GM19351 (cell line): ENCODE measurements around the gene TGFB2.
"Not testable (repeated sequence)": the region's sequence is repeated elsewhere in the genome, so short reads cannot be mapped to it uniquely, and the experiment has no call there.

Experiments
- ATAC-seq: cut with Tn5 transposase; IDR thresholded peaks from one replicate; pipeline ENCODE4 v1.9.1; 2021; ENCODE audit warnings: mild to moderate bottlenecking, moderate library complexity; ENCODE audit not compliant: unreplicated experiment

Gene TGFB2

DNA sequence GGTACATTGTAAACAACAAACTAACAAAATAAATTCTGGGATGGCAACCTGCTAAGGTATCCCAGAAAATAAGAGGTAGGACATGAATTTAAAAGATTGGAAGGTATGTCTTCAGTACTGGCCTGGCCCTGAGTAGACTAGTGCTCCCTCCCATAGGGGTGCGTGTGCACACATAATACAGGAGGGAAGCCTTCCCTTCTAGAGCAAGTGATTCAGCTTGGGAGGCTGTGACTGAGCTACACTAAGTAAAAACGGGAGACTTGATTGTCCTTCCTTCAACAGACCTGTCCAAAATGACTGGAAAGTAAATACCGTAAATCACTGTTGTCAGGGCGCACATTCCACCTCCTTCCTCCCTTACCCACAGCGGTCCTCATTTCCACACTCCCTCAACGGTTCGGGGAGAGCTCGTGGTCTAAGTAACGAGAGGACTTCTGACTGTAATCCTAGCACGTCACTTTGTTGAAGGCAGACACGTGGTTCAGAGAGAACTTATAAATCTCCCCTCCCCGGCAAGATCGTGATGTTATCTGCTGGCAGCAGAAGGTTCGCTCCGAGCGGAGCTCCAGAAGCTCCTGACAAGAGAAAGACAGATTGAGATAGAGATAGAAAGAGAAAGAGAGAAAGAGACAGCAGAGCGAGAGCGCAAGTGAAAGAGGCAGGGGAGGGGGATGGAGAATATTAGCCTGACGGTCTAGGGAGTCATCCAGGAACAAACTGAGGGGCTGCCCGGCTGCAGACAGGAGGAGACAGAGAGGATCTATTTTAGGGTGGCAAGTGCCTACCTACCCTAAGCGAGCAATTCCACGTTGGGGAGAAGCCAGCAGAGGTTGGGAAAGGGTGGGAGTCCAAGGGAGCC lies at the start of gene TGFB2:
TSS of gene TGFB2 (plus strand) at position 523 of the 859 bp plus-strand sequence. CDS start 1,366 bp downstream, outside the sequence.
- ATAC-seq, result peak; percentile 36

DNA sequence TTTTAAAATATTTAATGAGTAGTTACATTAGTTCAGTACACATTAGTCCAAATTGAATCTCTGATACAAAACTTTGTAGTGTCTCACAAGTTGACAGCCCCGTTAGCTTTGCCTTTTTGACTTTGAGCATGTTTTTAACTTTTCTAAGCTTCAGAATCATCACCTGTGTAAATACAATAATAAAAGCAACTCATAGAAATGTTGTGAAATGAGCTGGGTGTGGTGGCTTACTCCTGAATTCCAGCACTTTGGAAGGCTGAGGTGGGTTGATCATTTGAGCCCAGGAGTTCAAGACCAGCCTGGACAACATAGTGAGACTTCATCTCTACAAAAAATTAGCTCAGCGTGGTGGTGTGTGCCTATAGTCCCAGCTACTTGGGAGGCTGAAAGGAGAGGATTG lies 49.0 kb upstream of the TGFB2 start:
- no peak for ATAC-seq

- ATAC-seq, result no peak
Observed at GRCh38 chr1:218297461-218297860, 47.7 kb upstream of the TGFB2 start.

GRCh38 chr1:218297867-218298266 lies 47.3 kb upstream of the TGFB2 start:
- no peak for ATAC-seq

DNA sequence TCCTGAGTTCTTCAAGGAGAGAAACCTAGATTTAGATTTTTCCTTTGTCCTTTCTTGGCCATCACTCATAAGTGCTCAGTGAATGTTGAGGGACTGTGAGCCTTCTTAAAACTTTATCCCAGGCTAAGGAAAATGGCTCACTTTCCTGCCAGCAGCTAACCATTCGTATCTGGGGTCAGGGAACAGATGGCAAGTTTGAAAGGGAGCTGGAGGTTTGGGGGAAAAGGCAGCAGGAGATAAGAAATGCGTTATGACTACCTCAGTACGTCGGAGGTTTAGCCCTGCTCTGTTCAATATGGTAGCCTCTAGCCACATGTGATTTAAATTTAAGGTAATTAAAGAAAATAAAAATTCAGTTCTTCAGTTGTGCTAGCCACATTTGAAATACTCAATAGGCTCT lies 46.7 kb upstream of the TGFB2 start:
- no peak for ATAC-seq

DNA sequence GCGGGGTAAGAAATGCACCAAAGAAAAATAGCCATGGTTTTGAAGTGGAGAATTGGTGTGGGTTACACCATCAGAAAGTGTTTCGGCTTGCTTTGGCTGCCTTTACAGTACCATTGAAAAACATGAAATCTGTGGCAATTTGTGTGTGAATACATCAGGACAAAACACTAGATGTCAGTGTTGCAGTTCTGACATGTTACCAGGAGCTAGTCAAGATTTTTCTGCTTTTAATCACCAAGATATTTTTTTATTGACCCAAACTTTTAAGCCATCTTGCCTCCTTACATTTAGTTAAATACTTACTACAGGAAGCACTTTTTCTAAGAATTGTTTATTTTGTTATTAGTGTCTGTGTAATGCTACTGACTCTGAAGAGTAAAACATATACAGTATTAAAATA lies 45.7 kb upstream of the TGFB2 start:
- ATAC-seq, result peak; percentile 70

DNA sequence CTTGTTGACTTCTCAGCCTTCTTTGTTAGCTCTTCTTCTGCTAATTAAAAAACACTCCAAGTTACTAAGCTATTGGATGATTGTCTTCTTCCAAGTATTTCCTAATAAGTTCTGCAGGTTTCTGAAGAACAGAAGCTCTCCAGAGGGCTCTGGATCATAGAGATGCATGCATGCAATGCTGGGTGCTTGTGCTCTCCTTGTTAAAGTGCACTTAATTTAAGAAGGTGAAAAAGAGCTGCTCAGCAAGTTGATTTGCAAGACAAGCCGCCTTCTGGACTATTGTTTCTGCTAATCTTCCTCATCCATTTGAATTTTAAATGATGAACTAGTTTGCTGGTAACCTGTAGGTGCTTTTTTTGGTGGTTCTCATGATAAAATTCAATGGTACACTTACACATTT lies 43.9 kb upstream of the TGFB2 start:
- no peak for ATAC-seq

DNA sequence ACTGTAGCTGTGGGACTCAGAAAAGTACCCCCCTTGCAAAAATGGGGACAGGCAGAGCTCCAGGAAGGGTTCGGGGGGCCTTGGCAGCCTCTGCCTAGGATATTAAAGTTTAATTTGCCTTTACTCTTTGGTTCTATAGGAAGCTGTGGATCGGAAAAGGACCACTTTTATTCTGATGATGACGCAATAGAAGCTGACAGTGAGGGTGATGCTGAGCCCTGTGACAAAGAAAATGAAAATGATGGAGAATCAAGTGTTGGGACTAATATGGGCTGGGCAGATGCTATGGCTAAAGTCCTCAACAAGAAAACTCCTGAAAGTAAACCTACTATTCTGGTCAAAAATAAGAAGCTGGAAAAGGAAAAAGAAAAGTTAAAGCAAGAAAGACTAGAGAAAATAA lies 43.0 kb upstream of the TGFB2 start:
- no peak for ATAC-seq

DNA sequence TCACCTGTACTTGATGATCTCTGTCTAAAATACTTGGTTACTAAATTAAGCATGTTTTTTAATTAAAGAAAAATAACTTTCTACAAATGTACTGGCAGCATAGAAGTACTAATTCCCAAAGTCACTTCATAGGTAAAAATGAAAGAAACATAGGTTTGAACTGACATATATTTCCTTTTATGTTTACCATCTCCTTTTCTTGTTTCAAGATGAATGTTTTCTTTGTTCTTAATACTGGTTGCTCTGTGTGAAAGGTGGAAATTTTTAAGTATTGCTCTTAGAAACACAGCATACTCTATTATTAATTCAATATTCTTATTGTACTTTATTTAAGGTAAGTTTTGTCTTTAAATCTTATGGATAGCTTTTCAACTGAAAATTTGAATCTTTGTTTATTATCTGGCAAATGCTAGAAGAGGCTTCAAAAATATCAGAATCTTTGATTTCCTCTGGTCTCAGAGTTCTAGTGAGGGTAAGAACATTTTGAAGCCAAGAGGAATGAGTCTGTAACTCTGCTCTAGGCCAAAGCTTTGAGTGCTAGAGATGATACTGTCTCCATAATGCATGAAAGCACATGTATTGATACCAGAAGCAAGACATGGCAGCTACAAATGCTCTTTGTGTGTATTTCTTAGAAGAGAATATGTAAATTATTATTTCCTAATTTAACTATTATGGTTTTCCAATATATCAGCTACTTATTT lies 41.8 kb upstream of the TGFB2 start:
- ATAC-seq, result no peak

GRCh38 chr1:218304281-218305039 lies 40.7 kb upstream of the TGFB2 start:
- ATAC-seq, result no peak

GRCh38 chr1:218305472-218306064 lies 39.6 kb upstream of the TGFB2 start:
- ATAC-seq, result no peak

DNA sequence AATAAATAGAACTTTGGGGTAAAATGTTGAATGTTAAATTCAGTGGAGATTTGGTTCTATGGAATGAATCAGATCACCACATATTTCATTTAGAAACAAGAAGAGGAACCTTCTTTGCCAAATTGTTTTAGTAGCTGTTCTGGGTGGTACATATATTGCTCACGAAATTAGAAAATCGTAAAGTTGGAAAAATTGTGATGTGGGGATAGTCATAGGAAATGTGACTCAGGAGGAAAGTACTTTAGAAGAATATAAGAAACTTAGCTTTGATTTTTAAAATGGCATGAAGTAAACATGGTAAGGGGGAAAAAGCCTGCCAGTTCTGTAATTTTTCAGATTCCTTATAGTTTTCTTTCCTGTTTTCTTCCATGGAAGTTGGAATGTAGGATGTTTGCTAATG lies 32.6 kb upstream of the TGFB2 start:
- no peak for ATAC-seq

- no peak for ATAC-seq
Observed at GRCh38 chr1:218314316-218314715, 30.8 kb upstream of the TGFB2 start.

DNA sequence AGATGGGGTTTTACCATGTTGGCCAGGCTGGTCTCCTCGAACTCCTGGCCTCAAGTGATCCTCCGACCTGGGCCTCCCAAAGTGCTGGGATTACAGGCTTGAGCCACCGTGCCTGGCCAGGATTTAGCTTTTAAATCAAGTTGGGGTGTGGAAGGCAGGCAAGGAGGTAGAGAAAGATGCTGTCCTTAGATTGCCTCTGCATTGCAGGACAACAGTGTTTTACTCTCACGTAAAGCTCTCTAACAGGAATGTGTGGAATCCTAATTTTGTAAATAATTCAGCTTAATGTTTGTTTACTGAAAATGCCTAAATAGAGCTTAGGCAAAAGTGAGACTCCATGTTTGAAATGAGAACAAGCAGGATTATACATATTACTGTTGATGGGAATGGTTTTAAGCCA lies 29.5 kb upstream of the TGFB2 start:
- no peak for ATAC-seq

DNA sequence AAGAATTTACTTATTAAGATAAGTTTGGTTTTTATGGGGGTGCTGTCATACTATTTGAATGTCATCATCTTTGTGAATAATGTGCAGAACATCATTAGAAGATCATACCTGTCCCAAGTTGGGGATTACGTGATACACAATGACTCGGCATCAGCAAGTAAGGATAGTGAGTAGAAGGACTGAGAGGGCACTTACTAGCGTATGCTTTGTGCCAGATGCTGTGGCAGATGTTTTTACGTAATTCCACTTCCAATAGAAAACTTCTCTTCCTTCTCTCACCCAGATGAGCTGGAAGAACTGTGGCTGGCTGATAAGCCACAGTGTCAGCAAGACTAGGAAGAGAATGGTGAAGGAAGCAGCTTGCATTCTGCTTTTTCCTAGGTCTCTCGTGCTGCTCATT lies 28.1 kb upstream of the TGFB2 start:
- no peak for ATAC-seq

GRCh38 chr1:218320182-218320581 lies 25.0 kb upstream of the TGFB2 start:
- not testable (repeated sequence) for ATAC-seq

GRCh38 chr1:218322762-218323161 lies 22.4 kb upstream of the TGFB2 start:
- ATAC-seq, result no peak

- ATAC-seq, result no peak
Observed at GRCh38 chr1:218323568-218324225, 21.4 kb upstream of the TGFB2 start.

- no peak for ATAC-seq
Observed at GRCh38 chr1:218324226-218324580, 20.9 kb upstream of the TGFB2 start.

DNA sequence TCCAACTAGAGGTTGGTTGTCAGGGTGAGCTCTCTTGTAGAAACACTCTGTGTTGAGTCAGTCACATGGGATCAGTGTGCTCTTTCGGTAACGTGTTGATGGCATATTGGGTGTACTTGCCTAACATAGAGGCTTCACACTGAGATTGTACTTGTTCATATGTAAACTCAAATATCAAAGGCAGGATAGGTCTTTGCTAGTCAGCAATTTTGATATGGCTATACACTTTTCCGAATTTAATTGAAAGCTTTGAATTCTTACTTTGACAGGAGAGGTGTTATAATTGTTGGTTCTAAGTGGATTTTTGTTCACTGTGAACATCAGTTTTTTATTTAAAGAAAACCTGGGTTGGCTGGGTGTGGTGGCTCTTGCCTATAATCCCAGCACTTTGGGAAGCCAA lies 16.4 kb upstream of the TGFB2 start:
- no peak for ATAC-seq
